ENCODE measurements around the gene PPP1R9B.

PPP1R9B gene

GRCh38 chr17:50103941-50104340 lies 46.5 kb downstream of the PPP1R9B start:
- DNase-seq: no peak

GRCh38 chr17:50103252-50103651 lies 47.2 kb downstream of the PPP1R9B start:
- no peak for DNase-seq

- no peak for DNase-seq
Observed at GRCh38 chr17:50102164-50102991, 48.1 kb downstream of the PPP1R9B start.

- DNase-seq: no peak
Observed at GRCh38 chr17:50101346-50102163, 48.9 kb downstream of the PPP1R9B start.

GRCh38 chr17:50100921-50101345 lies 49.5 kb downstream of the PPP1R9B start:
- DNase-seq: no peak

GRCh38 chr17:50100480-50100883 lies 50.0 kb downstream of the PPP1R9B start:
- DNase-seq: no peak

- no peak for DNase-seq
Observed at GRCh38 chr17:50099003-50099402, 51.5 kb downstream of the PPP1R9B start.

- no peak for DNase-seq
Observed at GRCh38 chr17:50098583-50098982, 51.9 kb downstream of the PPP1R9B start.

GRCh38 chr17:50097926-50098325 lies 52.6 kb downstream of the PPP1R9B start:
- DNase-seq: no peak

GRCh38 chr17:50097455-50097854 lies 53.0 kb downstream of the PPP1R9B start:
- no peak for DNase-seq

- DNase-seq: no peak
Observed at GRCh38 chr17:50096758-50097157, 53.7 kb downstream of the PPP1R9B start.

GRCh38 chr17:50096092-50096491 lies 54.4 kb downstream of the PPP1R9B start:
- DNase-seq: no peak

- DNase-seq: no peak
Observed at GRCh38 chr17:50095626-50096037, 54.8 kb downstream of the PPP1R9B start.

GRCh38 chr17:50094753-50095619 lies 55.5 kb downstream of the PPP1R9B start, which contains the start of gene PDK2:
Gene PDK2 (plus strand): TSS chr17:50095351. CDS start chr17:50095436, 85 bp downstream.
- peak; percentile 94 for DNase-seq

- peak; percentile 92 for DNase-seq
Observed at GRCh38 chr17:50094243-50094752, 56.2 kb downstream of the PPP1R9B start.

- DNase-seq: no peak
Observed at GRCh38 chr17:50093807-50094206, 56.7 kb downstream of the PPP1R9B start.

- DNase-seq: no peak
Observed at GRCh38 chr17:50093246-50093645, 57.2 kb downstream of the PPP1R9B start.

GRCh38 chr17:50091918-50092285 lies 58.6 kb downstream of the PPP1R9B start:
- DNase-seq: no peak

- no peak for DNase-seq
Observed at GRCh38 chr17:50090971-50091917, 59.2 kb downstream of the PPP1R9B start.

- DNase-seq: no peak
Observed at GRCh38 chr17:50090071-50090470, 60.4 kb downstream of the PPP1R9B start.

Measured in activated T-cell treated with anti-CD3 and anti-CD28 coated beads for 4 hours (primary cell).